Kidney epithelial cell (primary cell): Measurements from ENCODE around the gene GRID2. TPM values are rescaled to one million over a fixed set of nuclear protein-coding genes. Genes with fewer than 3 reads are reported as not detected.

Source experiments
- DNase-seq: peaks from one replicate; pipeline ENCODE4 v3.0.0-alpha.2; 2010; ENCODE audit warnings: low read depth
- H3K27me3 ChIP-seq: 2 replicates; pipeline ENCODE4 v1.6.0; 2011; ENCODE audit warnings: low read length; ENCODE audit not compliant: control insufficient read depth, insufficient read depth
- H3K36me3 ChIP-seq: 2 replicates; pipeline ENCODE4 v1.5.1; 2011; ENCODE audit warnings: low read length; ENCODE audit not compliant: control insufficient read depth, insufficient read depth
- H3K4me3 ChIP-seq: 2 replicates; pipeline ENCODE4 v1.5.1; 2011; ENCODE audit warnings: low read depth, mild to moderate bottlenecking, control low read depth, low read length
- CTCF ChIP-seq: IDR thresholded peaks from 2 replicates; pipeline ENCODE4 v1.5.1; 2011; ENCODE audit warnings: mild to moderate bottlenecking, moderate library complexity, low read length, control low read depth, inconsistent platforms; ENCODE audit not compliant: insufficient read depth, poor library complexity, severe bottlenecking
- total RNA-seq: library from RNA; depleted of rRNA; stranded (reverse); fragments of >200 nt; gene quantifications from 2 replicates; pipeline ENCODE4 v1.2.3, GENCODE V29; 2015

The GRID2 gene
- total RNA-seq, 1 donor from 2014 or later, result not detected

- TF ChIP-seq CTCF, result no peak
- Histone ChIP-seq H3K36me3 (no peaks in the 10 kb centered on the region), H3K27me3 (no peaks in the 10 kb centered on the region), H3K4me3 (no peak overlapping the region)
- no peak for DNase-seq
Observed at GRCh38 chr4:92618968-92619367, 315.2 kb downstream of the GRID2 start.

GRCh38 chr4:92629302-92629701 is 325.5 kb downstream of the GRID2 start:
- Histone ChIP-seq H3K27me3 (no peaks in the 10 kb centered on the region), H3K36me3 (no peaks in the 10 kb centered on the region), H3K4me3 (no peak overlapping the region)
- DNase-seq, result no peak
- TF ChIP-seq CTCF, result no peak

- Histone ChIP-seq H3K4me3 (no peak overlapping the region), H3K27me3 (no peaks in the 10 kb centered on the region), H3K36me3 (no peaks in the 10 kb centered on the region)
- DNase-seq, result no peak
- TF ChIP-seq CTCF, result no peak
Observed at GRCh38 chr4:92634882-92635281, 331.1 kb downstream of the GRID2 start.

GRCh38 chr4:92636038-92636806 is 332.5 kb downstream of the GRID2 start:
- no peaks in the 10 kb centered on the region for H3K27me3 ChIP-seq
- no peak for TF ChIP-seq CTCF
- no peak for DNase-seq
- H3K4me3 ChIP-seq, result no peak overlapping the region
- H3K36me3 ChIP-seq, result no peaks in the 10 kb centered on the region

- Histone ChIP-seq H3K4me3 (no peak overlapping the region), H3K27me3 (no peaks in the 10 kb centered on the region), H3K36me3 (no peaks in the 10 kb centered on the region)
- DNase-seq, result no peak
- TF ChIP-seq CTCF, result no peak
Observed at GRCh38 chr4:92641409-92641808, 337.6 kb downstream of the GRID2 start.

- no peak overlapping the region for H3K4me3 ChIP-seq
- TF ChIP-seq CTCF, result no peak
- no peak for DNase-seq
- no peaks in the 10 kb centered on the region for H3K36me3 ChIP-seq
- H3K27me3 ChIP-seq, result no peaks in the 10 kb centered on the region
Observed at GRCh38 chr4:92646826-92647225, 343.1 kb downstream of the GRID2 start.
